Stimulated activated CD8-positive, alpha-beta memory T cell treated with anti-CD3 and anti-CD28 coated beads, Interleukin-7, amount 100 ng/mL, for 48 hours (primary cell): ENCODE data around the gene DIAPH3.

Experiments
- DNase-seq, 2 donors: peaks; one replicate each; pipeline ENCODE4 v3.0.0-alpha.2; 2020; ENCODE audit warnings: low read depth in 1 of 2; ENCODE audit errors: extremely low read depth in 1 of 2

DIAPH3 gene

GRCh38 chr13:59641261-59641660, 522.5 kb downstream of the DIAPH3 start:
- no peak for DNase-seq

- DNase-seq, result no peak
Measured at GRCh38 chr13:59638404-59638803, 525.3 kb downstream of the DIAPH3 start.

- no peak for DNase-seq
Measured at GRCh38 chr13:59635589-59635988, 528.1 kb downstream of the DIAPH3 start.

GRCh38 chr13:59633290-59633689, 530.4 kb downstream of the DIAPH3 start:
- DNase-seq, result no peak

GRCh38 chr13:59631271-59631670, 532.5 kb downstream of the DIAPH3 start:
- no peak for DNase-seq

- no peak for DNase-seq
Measured at GRCh38 chr13:59625111-59625510, 538.6 kb downstream of the DIAPH3 start.

GRCh38 chr13:59623206-59623915, 540.4 kb downstream of the DIAPH3 start:
- DNase-seq, result no peak

GRCh38 chr13:59621773-59622172, 542.0 kb downstream of the DIAPH3 start:
- DNase-seq, result no peak
